AG09319 (cell line): ENCODE measurements around the gene PRPS1.
"Not testable (repeated sequence)": the region's sequence is repeated elsewhere in the genome, so short reads cannot be mapped to it uniquely, and the experiment has no call there.

ENCODE experiments used
- DNase-seq: peaks from one replicate; pipeline ENCODE4 v3.0.0-alpha.2; 2010; ENCODE audit warnings: low read depth; ENCODE audit errors: extremely low read depth
- CTCF ChIP-seq: IDR thresholded peaks from 2 replicates; pipeline ENCODE4 v1.5.1; 2011; ENCODE audit warnings: low read depth, mild to moderate bottlenecking, inconsistent platforms, low read length, moderate library complexity

Gene PRPS1

DNA sequence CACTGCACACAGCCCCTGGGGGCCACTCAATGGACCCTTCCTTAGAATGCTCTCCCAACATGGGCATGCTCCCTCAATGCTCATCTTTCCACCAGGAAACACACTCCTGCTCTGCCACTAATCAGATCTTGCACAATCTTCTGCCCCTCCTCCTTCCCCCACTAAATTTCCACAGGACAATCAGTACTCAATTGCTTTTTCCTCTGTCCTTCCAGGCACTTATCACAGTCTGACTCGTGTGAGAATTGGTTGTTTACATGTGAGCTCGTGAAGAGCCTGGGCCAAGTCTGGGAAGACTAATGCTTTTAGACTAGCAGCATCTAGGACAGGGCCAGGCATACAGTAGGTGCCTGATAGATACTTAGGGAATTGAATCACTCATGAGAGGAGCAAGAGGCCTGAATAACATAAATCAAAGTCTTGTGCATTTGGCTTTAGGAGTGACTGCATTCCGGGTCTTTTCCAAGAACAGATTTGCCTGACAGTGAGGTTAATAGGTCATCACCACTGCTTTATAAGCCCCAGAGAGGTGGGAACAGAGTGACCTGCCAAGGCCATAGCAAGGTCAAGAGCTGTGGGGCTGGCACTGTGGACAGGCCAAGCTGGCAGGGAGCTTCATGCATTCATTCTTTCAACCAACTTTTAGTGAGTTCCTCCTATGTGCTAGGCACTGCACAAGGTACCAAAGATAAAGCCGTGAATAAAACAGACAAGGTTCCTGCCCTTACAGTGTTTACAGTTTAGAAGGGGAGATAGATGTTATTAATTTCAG lies 55.0 kb downstream of the PRPS1 start:
- TF ChIP-seq CTCF, result no peak

DNA sequence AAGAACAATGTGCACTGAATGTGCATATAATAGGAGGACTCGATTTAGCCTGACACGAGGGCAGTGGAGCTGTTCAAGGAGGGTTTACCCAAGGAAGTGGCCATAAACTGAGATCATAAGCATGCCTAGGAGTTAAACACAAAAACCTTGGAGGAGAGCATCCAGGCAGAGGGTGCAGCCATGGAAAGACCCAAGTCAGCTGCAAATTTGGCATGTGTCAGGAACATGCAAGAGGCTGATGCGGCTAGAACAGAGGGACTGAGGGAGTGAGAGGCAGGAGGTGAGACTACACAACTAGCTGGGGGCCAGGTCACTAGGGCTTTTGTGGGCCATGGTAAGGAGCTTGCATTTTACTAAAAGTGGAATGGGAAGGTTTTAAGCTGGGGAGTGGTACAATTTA lies 55.6 kb downstream of the PRPS1 start:
- no peak for DNase-seq
- TF ChIP-seq CTCF, result no peak

More for the DNA sequence above, 55.0 kb downstream of the PRPS1 start:
- DNase-seq, result no peak

- TF ChIP-seq CTCF, result no peak
- no peak for DNase-seq
Measured at GRCh38 chrX:107684956-107685385, 56.7 kb downstream of the PRPS1 start.

- not testable (repeated sequence) for DNase-seq
Measured at GRCh38 chrX:107685586-107685985, 57.3 kb downstream of the PRPS1 start.

GRCh38 chrX:107686026-107686425 lies 57.7 kb downstream of the PRPS1 start:
- no peak for TF ChIP-seq CTCF
- DNase-seq, result no peak

- DNase-seq, result no peak
- TF ChIP-seq CTCF, result no peak
Measured at GRCh38 chrX:107686792-107687191, 58.5 kb downstream of the PRPS1 start.

- TF ChIP-seq CTCF, result no peak
- DNase-seq, result no peak
Measured at GRCh38 chrX:107687445-107687844, 59.1 kb downstream of the PRPS1 start.

- TF ChIP-seq CTCF, result no peak
- DNase-seq, result no peak
Measured at GRCh38 chrX:107691024-107691448, 62.7 kb downstream of the PRPS1 start.
